Loucy (cell line): ENCODE data around the gene RBM19.
A peak's percentile ranks its signal among the peaks of the same experiment; 100 is the strongest.

Source experiments
- H2AFZ ChIP-seq: fragments of 200-600 bp; sonication (generic); 2 replicates; pipeline ENCODE4 v1.6.0; 2016; ENCODE audit warnings: antibody characterized with exemption, mild to moderate bottlenecking, low read length, moderate library complexity
- H3F3A ChIP-seq: fragments of 200-600 bp; 2 replicates; pipeline ENCODE4 v1.6.0; 2016; ENCODE audit warnings: antibody characterized with exemption, low read depth, mild to moderate bottlenecking
- H3K27me3 ChIP-seq: fragments of 200-600 bp; sonication (generic); 2 replicates; pipeline ENCODE4 v1.6.1; 2014; ENCODE audit warnings: low read length, mild to moderate bottlenecking; ENCODE audit not compliant: insufficient read depth, poor library complexity, severe bottlenecking
- H3K36me3 ChIP-seq: fragments of 200-600 bp; sonication (generic); 2 replicates; pipeline ENCODE4 v1.6.1; 2016; ENCODE audit warnings: low read length; ENCODE audit not compliant: insufficient read depth
- H3K4me1 ChIP-seq: fragments of 200-600 bp; sonication (generic); 2 replicates; pipeline ENCODE4 v1.5.1; 2014; ENCODE audit warnings: low read length, mild to moderate bottlenecking; ENCODE audit not compliant: insufficient read depth, poor library complexity, severe bottlenecking
- H3K4me2 ChIP-seq: fragments of 200-600 bp; sonication (generic); 2 replicates; pipeline ENCODE4 v1.6.0; 2014; ENCODE audit warnings: antibody characterized with exemption, low read length, low read depth, mild to moderate bottlenecking; ENCODE audit not compliant: poor library complexity, severe bottlenecking
- H3K4me3 ChIP-seq: fragments of 200-600 bp; sonication (generic); 2 replicates; pipeline ENCODE4 v1.5.1; 2014; ENCODE audit warnings: low read length, mild to moderate bottlenecking, mixed read lengths; ENCODE audit not compliant: poor library complexity, severe bottlenecking
- H3K79me2 ChIP-seq: fragments of 200-600 bp; sonication (generic); 2 replicates; pipeline ENCODE4 v1.6.1; 2014; ENCODE audit warnings: low read length; ENCODE audit not compliant: insufficient read depth
- H3K9ac ChIP-seq: fragments of 200-600 bp; sonication (generic); 2 replicates; pipeline ENCODE4 v1.6.0; 2014; ENCODE audit warnings: mild to moderate bottlenecking, low read depth, low read length, moderate library complexity; ENCODE audit not compliant: poor library complexity, severe bottlenecking
- H3K9me2 ChIP-seq: fragments of 200-600 bp; sonication (generic); replicated peaks from 2 replicates; pipeline ENCODE4 v1.6.1; 2016; ENCODE audit warnings: low read depth, low read length, mixed read lengths
- H3K9me3 ChIP-seq: fragments of 200-600 bp; sonication (generic); 2 replicates; pipeline ENCODE4 v1.6.1; 2014; ENCODE audit warnings: mild to moderate bottlenecking, antibody characterized with exemption, low read length, low read depth; ENCODE audit not compliant: insufficient read depth
- H4K20me1 ChIP-seq: fragments of 200-600 bp; sonication (generic); 2 replicates; pipeline ENCODE4 v1.6.0; 2014; ENCODE audit warnings: antibody characterized with exemption, low read length, mild to moderate bottlenecking; ENCODE audit not compliant: insufficient read depth, poor library complexity, severe bottlenecking
- CTCF ChIP-seq: fragments of 200-600 bp; sonication (generic); conservative IDR thresholded peaks from 2 replicates; pipeline ENCODE4 v1.5.1; 2014; ENCODE audit warnings: mild to moderate bottlenecking, antibody characterized with exemption, low read length
- EZH2phosphoT487 ChIP-seq: fragments of 200-600 bp; IDR thresholded peaks from 2 replicates; pipeline ENCODE4 v1.6.1; 2018; ENCODE audit warnings: antibody characterized with exemption, mild to moderate bottlenecking, moderate library complexity, borderline replicate concordance

RBM19 gene

GRCh38 chr12:113980054-113980453, 13.9 kb upstream of the RBM19 start:
- TF ChIP-seq EZH2phosphoT487 (no peak), CTCF (no peak)
- Histone ChIP-seq H3K9me2 (no peaks in the 10 kb centered on the region), H3K79me2 (no peaks in the 10 kb centered on the region), H3K27me3 (no peaks in the 10 kb centered on the region), H2AFZ (no peak overlapping the region), H3K4me2 (no peak overlapping the region), H3K4me1 (no peaks in the 10 kb centered on the region), H3K4me3 (no peak overlapping the region), H3K9me3 (no peaks in the 10 kb centered on the region), H3K36me3 (no peaks in the 10 kb centered on the region), H4K20me1 (no peaks in the 10 kb centered on the region), H3F3A (no peaks in the 10 kb centered on the region), H3K9ac (no peak overlapping the region)

- Histone ChIP-seq H3K4me1 (peaks cover 6% of the 10 kb centered on the region), H3K36me3 (no peaks in the 10 kb centered on the region), H3K9me3 (no peaks in the 10 kb centered on the region), H3K4me3 (no peak overlapping the region), H4K20me1 (no peaks in the 10 kb centered on the region), H3K4me2 (no peak overlapping the region), H2AFZ (no peak overlapping the region), H3K79me2 (no peaks in the 10 kb centered on the region), H3F3A (no peaks in the 10 kb centered on the region), H3K9me2 (no peaks in the 10 kb centered on the region), H3K27me3 (no peaks in the 10 kb centered on the region), H3K9ac (no peak overlapping the region)
- TF ChIP-seq EZH2phosphoT487, result no peak
- no peak for TF ChIP-seq CTCF
Measured at GRCh38 chr12:113978080-113978479, 12.0 kb upstream of the RBM19 start.

GRCh38 chr12:113974006-113974405, 7.9 kb upstream of the RBM19 start:
- Histone ChIP-seq H3K79me2 (no peaks in the 10 kb centered on the region), H3K4me2 (peak overlapping the region; percentile 2), H3K9me3 (no peaks in the 10 kb centered on the region), H4K20me1 (no peaks in the 10 kb centered on the region), H3K27me3 (no peaks in the 10 kb centered on the region), H2AFZ (no peak overlapping the region), H3K9me2 (no peaks in the 10 kb centered on the region), H3F3A (no peaks in the 10 kb centered on the region), H3K9ac (no peak overlapping the region), H3K4me1 (peaks cover 12% of the 10 kb centered on the region), H3K4me3 (no peak overlapping the region), H3K36me3 (no peaks in the 10 kb centered on the region)
- TF ChIP-seq CTCF (no peak), EZH2phosphoT487 (no peak)
